HCT116 (cell line): ENCODE data around the gene ASRGL1. TPM values are rescaled to one million over a fixed set of nuclear protein-coding genes. Genes with fewer than 3 reads are reported as not detected.

Experiments
- ATAC-seq: fragments of 200-7000 bp; cut with Tn5 transposase; 2 replicates; pipeline ENCODE4 v1.9.1; 2020; ENCODE audit warnings: mild to moderate bottlenecking, moderate library complexity
- BruUV-seq: library from RNA; stranded (reverse); fragments of 400-500 nt; replicated peaks from 2 replicates; lab custom pipeline; 2021; lab: Mats Ljungman, UMichigan
- CTCF ChIA-PET: fragments of 300-600 bp; sonication (Branson Sonifier 250); formaldehyde crosslinking; loops from one replicate; lab custom pipeline; 2021; ENCODE audit warnings: antibody characterized with exemption; lab: Charles Lee
- POLR2A ChIA-PET: fragments of 300-600, 350-600 bp; sonication (Branson Sonifier 250); formaldehyde crosslinking; loops from one replicate; lab custom pipeline; 2021; ENCODE audit warnings: antibody characterized with exemption; lab: Charles Lee
- RAD21 ChIA-PET, 2 experiments: fragments of 300-600 bp; sonication (Branson Sonifier 250); formaldehyde crosslinking; loops; one replicate each; lab custom pipeline; 2023; ENCODE audit warnings: low total read pairs in 2 of 2; ENCODE audit not compliant: uncharacterized antibody in 2 of 2, unreplicated experiment in 2 of 2, low non-redundant PET in 1 of 2; lab: Charles Lee
- DNase-seq: peaks from one replicate; pipeline ENCODE4 v3.0.0-alpha.2; 2010; ENCODE audit warnings: low read depth, low spot score
- H2AFZ ChIP-seq: fragments of 200-600 bp; shearing (Covaris generic), sonication (generic); 2 replicates; pipeline ENCODE4 v1.6.1; 2017; ENCODE audit warnings: low read depth, mixed run types, mixed read lengths, antibody characterized with exemption, low read length; ENCODE audit not compliant: poor library complexity, severe bottlenecking
- H3K27ac ChIP-seq: 2 replicates; pipeline ENCODE4 v1.5.1; 2012; ENCODE audit warnings: low read depth, low read length
- H3K27me3 ChIP-seq: fragments of 200-600 bp; sonication (generic); 2 replicates; pipeline ENCODE4 v1.6.1; 2016; ENCODE audit warnings: mixed run types, low read length, mixed read lengths; ENCODE audit not compliant: insufficient read depth
- H3K36me3 ChIP-seq, 2 experiments: fragments of 200-500 bp in 1 of 2; fragments of 200-600 bp in 1 of 2; sonication (Bioruptor generic) in 1 of 2; sonication (generic) in 1 of 2; 2 replicates each; pipeline versions ENCODE4 v1.5.1 to v1.6.1; 2014 to 2016; ENCODE audit warnings: low read length in 2 of 2, inconsistent platforms in 1 of 2, mixed read lengths in 1 of 2, mixed run types in 1 of 2; ENCODE audit not compliant: insufficient read depth in 2 of 2, control insufficient read depth in 1 of 2
- H3K4me1 ChIP-seq, 2 experiments: fragments of 200-600 bp in 1 of 2; sonication (generic) in 1 of 2; 2 replicates each; pipeline versions ENCODE4 v1.5.1 to v1.6.1; 2012 to 2017; ENCODE audit warnings: low read length in 2 of 2, inconsistent platforms in 1 of 2, mild to moderate bottlenecking in 1 of 2, mixed read lengths in 1 of 2, mixed run types in 1 of 2, moderate library complexity in 1 of 2; ENCODE audit not compliant: insufficient read depth in 2 of 2, control insufficient read depth in 1 of 2
- H3K4me2 ChIP-seq: fragments of 200-600 bp; sonication (generic); 2 replicates; pipeline ENCODE4 v1.6.1; 2017; ENCODE audit warnings: mixed run types, low read length, mixed read lengths
- H3K4me3 ChIP-seq, 2 experiments: fragments of 200-600 bp in 1 of 2; sonication (generic) in 1 of 2; replicated peaks in 1 of 2; 2 replicates each; pipeline ENCODE4 v1.5.1; 2011 to 2016; ENCODE audit warnings: low read length in 2 of 2, control low read depth in 1 of 2, low read depth in 1 of 2, mild to moderate bottlenecking in 1 of 2, mixed read lengths in 1 of 2, mixed run types in 1 of 2
- H3K79me2 ChIP-seq: fragments of 200-600 bp; sonication (generic); 2 replicates; pipeline ENCODE4 v1.6.1; 2017; ENCODE audit warnings: mild to moderate bottlenecking, mixed run types, low read length, moderate library complexity, mixed read lengths; ENCODE audit not compliant: insufficient read depth
- H3K9ac ChIP-seq: fragments of 200-600 bp; sonication (generic); 2 replicates; pipeline ENCODE4 v1.6.1; 2016; ENCODE audit warnings: low read length, mixed read lengths
- H3K9me2 ChIP-seq: fragments of 200-600 bp; sonication (generic), shearing (Covaris generic); 2 replicates; pipeline ENCODE4 v1.6.1; 2017; ENCODE audit warnings: mixed run types, mild to moderate bottlenecking, moderate library complexity; ENCODE audit not compliant: insufficient read depth
- H3K9me3 ChIP-seq, 2 experiments: fragments of 200-500 bp in 1 of 2; fragments of 200-600 bp in 1 of 2; sonication (Bioruptor generic) in 1 of 2; sonication (generic) in 1 of 2; 2 replicates each; pipeline ENCODE4 v1.6.1; 2014 to 2017; ENCODE audit warnings: low read length in 2 of 2, mixed read lengths in 2 of 2, inconsistent platforms in 1 of 2, low read depth in 1 of 2, mild to moderate bottlenecking in 1 of 2, mixed run types in 1 of 2, moderate library complexity in 1 of 2; ENCODE audit not compliant: control insufficient read depth in 1 of 2, insufficient read depth in 1 of 2
- H4K20me1 ChIP-seq: fragments of 200-600 bp; sonication (generic), shearing (Covaris generic); 2 replicates; pipeline ENCODE4 v1.6.1; 2017; ENCODE audit warnings: mixed run types, mild to moderate bottlenecking, moderate library complexity; ENCODE audit not compliant: insufficient read depth
- ATF3 ChIP-seq: IDR thresholded peaks from 2 replicates; pipeline ENCODE4 v1.6.1; 2012
- CTCF ChIP-seq, 3 experiments: fragments of 200-600 bp in 1 of 3; sonication (generic) in 1 of 3; IDR thresholded peaks in 2 of 3; conservative IDR thresholded peaks in 1 of 3; 2 replicates each; pipeline ENCODE4 v1.5.1; 2012 to 2017; ENCODE audit warnings: low read depth in 2 of 3, low read length in 2 of 3, antibody characterized with exemption in 1 of 3, borderline replicate concordance in 1 of 3, control low read depth in 1 of 3, mild to moderate bottlenecking in 1 of 3, mixed read lengths in 1 of 3, mixed run types in 1 of 3, moderate library complexity in 1 of 3; ENCODE audit not compliant: insufficient read depth in 1 of 3
- REST ChIP-seq: IDR thresholded peaks from 2 replicates; pipeline ENCODE4 v1.6.1; 2012; ENCODE audit warnings: low read depth
- intact Hi-C: fragments of 100-400 bp; cut with micrococcal nuclease; formaldehyde crosslinking; loops from 2 replicates; pipeline ENCODE4 v1.10.0; 2022
- total RNA-seq: library from RNA; stranded (reverse); gene quantifications from one replicate; pipeline ENCODE4 v1.2.1, GENCODE V29; 2021; ENCODE audit not compliant: unreplicated experiment

ASRGL1 gene
- total RNA-seq, 1 experiment from 2014 or later, result 27.6 TPM

GRCh38 chr11:62295504-62295903, 41.7 kb upstream of the ASRGL1 start:
- Histone ChIP-seq H3K27me3 (peaks cover 35% of the 10 kb centered on the region; the same call in 1 of the 2 replicates), H3K27ac (no peak overlapping the region), H3K9me3 (no peaks in the 10 kb centered on the region), H3K9ac (no peak overlapping the region)
- RAD21 ChIA-PET, result no interaction called here
- TF ChIP-seq REST (peak; percentile 76), ATF3 (no peak), CTCF (IDR thresholded peaks at IDR 0.05 in 2 of 3, conservative IDR thresholded peaks at IDR 0.05 in 1 of 3; ENCODE audit: borderline replicate concordance in 1 of 3, insufficient read depth in 1 of 3, low read depth in 2 of 3, low read length in 2 of 3) (no peak)
- TF ChIP-seq, all 23 proteins: peak for 1
- Histone ChIP-seq H2AFZ (no peak overlapping the region), H3K4me3 (no peak overlapping the region), H3K79me2 (no peaks in the 10 kb centered on the region), H3K9me2 (no peaks in the 10 kb centered on the region), H3K4me1 (no peaks in the 10 kb centered on the region), H3K36me3 (no peaks in the 10 kb centered on the region), H3K4me2 (no peak overlapping the region), H4K20me1 (no peaks in the 10 kb centered on the region)
- DNase-seq (no peak), ATAC-seq (no peak)
- POLR2A ChIA-PET, result no interaction called here
- BruUV-seq, result no TSS peak
- CTCF ChIA-PET, result no interaction called here
- intact Hi-C loops, result no loop called here
